Endothelial cell of umbilical vein (primary cell): Measurements from ENCODE around the gene ZNF488. TPM values are rescaled to one million over a fixed set of nuclear protein-coding genes. Genes with fewer than 3 reads are reported as not detected.

ENCODE experiments used
- BruUV-seq: library from RNA; stranded (reverse); fragments of 400-500 nt; replicated peaks from 2 replicates; lab custom pipeline; 2021; lab: Mats Ljungman, UMichigan
- CTCF ChIA-PET: fragments of 300-600, 350-600 bp; sonication (Branson Sonifier 250); formaldehyde crosslinking; loops from one replicate; lab custom pipeline; 2021; ENCODE audit warnings: antibody characterized with exemption, inconsistent platforms; lab: Charles Lee
- POLR2A ChIA-PET: fragments of 300-600, 350-600 bp; sonication (Branson Sonifier 250); formaldehyde crosslinking; loops from one replicate; lab custom pipeline; 2021; ENCODE audit warnings: antibody characterized with exemption, inconsistent platforms; lab: Charles Lee
- DNase-seq: peaks from one replicate; pipeline ENCODE4 v3.0.0-alpha.2; 2011; ENCODE audit warnings: low read depth, low spot score
- FAIRE-seq: peaks from 2 replicates; lab custom pipeline; 2011; peaks lifted over from hg19 to GRCh38; lab: Jason Lieb, UNC
- H2AFZ ChIP-seq: 2 replicates; pipeline ENCODE4 v1.6.0; 2012; ENCODE audit warnings: low read depth, low read length, control low read depth, inconsistent platforms
- H3K27ac ChIP-seq: 2 replicates; pipeline ENCODE4 v1.5.1; 2011; ENCODE audit warnings: low read depth, mild to moderate bottlenecking, control low read depth, low read length, moderate library complexity; ENCODE audit not compliant: insufficient read depth
- H3K27me3 ChIP-seq, 2 experiments: 2 replicates each; pipeline versions ENCODE4 v1.6.0 to v1.6.1; 2011; ENCODE audit warnings: low read length in 2 of 2, mixed read lengths in 1 of 2; ENCODE audit not compliant: control insufficient read depth in 2 of 2, insufficient read depth in 2 of 2
- H3K36me3 ChIP-seq, 2 experiments: 2 replicates in 1 of 2; 3 replicates in 1 of 2; pipeline ENCODE4 v1.5.1; 2011; ENCODE audit warnings: low read length in 2 of 2, mild to moderate bottlenecking in 1 of 2, moderate library complexity in 1 of 2; ENCODE audit not compliant: control insufficient read depth in 2 of 2, insufficient read depth in 2 of 2; ENCODE audit errors: extremely low read depth in 1 of 2
- H3K4me1 ChIP-seq: 3 replicates; pipeline ENCODE4 v1.5.1; 2011; ENCODE audit warnings: mild to moderate bottlenecking, low read length; ENCODE audit not compliant: control insufficient read depth, insufficient read depth; ENCODE audit errors: extremely low read depth
- H3K4me2 ChIP-seq: 2 replicates; pipeline ENCODE4 v1.6.1; 2011; ENCODE audit warnings: low read length, control low read depth, mixed read lengths; ENCODE audit not compliant: insufficient read depth
- H3K4me3 ChIP-seq, 3 experiments: fragments of 200-600 bp in 1 of 3; sonication (generic), shearing (Covaris generic) in 1 of 3; replicated peaks in 1 of 3; 2 replicates each; pipeline ENCODE4 v1.5.1; 2011 to 2016; ENCODE audit warnings: control low read depth in 3 of 3, low read length in 3 of 3, mild to moderate bottlenecking in 2 of 3, inconsistent platforms in 1 of 3, low read depth in 1 of 3, moderate library complexity in 1 of 3; ENCODE audit not compliant: insufficient read depth in 1 of 3
- H3K79me2 ChIP-seq: 2 replicates; pipeline ENCODE4 v1.6.0; 2012; ENCODE audit warnings: low read length, inconsistent platforms; ENCODE audit not compliant: control insufficient read depth, insufficient read depth
- H3K9ac ChIP-seq: replicated peaks from 2 replicates; pipeline ENCODE3; 2011; ENCODE audit warnings: low read length, control low read depth; ENCODE audit not compliant: insufficient read depth; ENCODE audit errors: extremely low read depth
- H3K9me1 ChIP-seq: replicated peaks from 3 replicates; pipeline ENCODE4 v1.6.0; 2011; ENCODE audit warnings: mild to moderate bottlenecking, low read length; ENCODE audit not compliant: control insufficient read depth, insufficient read depth; ENCODE audit errors: extremely low read depth
- H3K9me3 ChIP-seq: replicated peaks from 2 replicates; pipeline ENCODE4 v1.5.1; 2012; ENCODE audit warnings: low read length, inconsistent platforms; ENCODE audit not compliant: control insufficient read depth, insufficient read depth
- H4K20me1 ChIP-seq: replicated peaks from 2 replicates; pipeline ENCODE3; 2011; ENCODE audit warnings: mild to moderate bottlenecking, low read length; ENCODE audit not compliant: control insufficient read depth, insufficient read depth; ENCODE audit errors: extremely low read depth
- EZH2 ChIP-seq: IDR thresholded peaks from 2 replicates; pipeline ENCODE4 v1.6.1; 2012; ENCODE audit warnings: borderline replicate concordance, low read depth, mild to moderate bottlenecking, moderate library complexity, low read length, inconsistent platforms; ENCODE audit not compliant: severe bottlenecking
- FOS ChIP-seq: IDR thresholded peaks from 2 replicates; pipeline ENCODE4 v1.6.1; 2011; ENCODE audit warnings: mild to moderate bottlenecking, low read length, moderate library complexity, borderline replicate concordance; ENCODE audit not compliant: insufficient read depth
- GATA2 ChIP-seq: IDR thresholded peaks from 2 replicates; pipeline ENCODE4 v1.7.0; 2011; ENCODE audit warnings: low read depth, mild to moderate bottlenecking, moderate library complexity, mixed read lengths, low read length; ENCODE audit not compliant: insufficient read length, insufficient read depth
- JUN ChIP-seq: IDR thresholded peaks from 2 replicates; pipeline ENCODE4 v1.6.1; 2011; ENCODE audit warnings: borderline replicate concordance, low read depth; ENCODE audit not compliant: insufficient read length, insufficient read depth
- MYC ChIP-seq: IDR thresholded peaks from one replicate; pipeline ENCODE4 v1.6.1; 2011; ENCODE audit warnings: mild to moderate bottlenecking, low read depth, low read length
- POLR2A ChIP-seq: IDR thresholded peaks from 2 replicates; pipeline ENCODE4 v1.6.1; 2012; ENCODE audit warnings: low read depth, mild to moderate bottlenecking, control low read depth, low read length
- POLR2AphosphoS5 ChIP-seq: IDR thresholded peaks from 2 replicates; pipeline ENCODE4 v1.6.1; 2012; ENCODE audit warnings: low read depth, mild to moderate bottlenecking, control low read depth, low read length, moderate library complexity; ENCODE audit not compliant: insufficient read depth
- dilution Hi-C: fragments of 300-500 bp; cut with MboI; formaldehyde crosslinking; loops from one replicate; pipeline ENCODE4 v1.15.0; 2019; ENCODE audit warnings: low sequenced_read_pairs; ENCODE audit not compliant: extremely low pct_ligation_motif_present
- intact Hi-C: fragments of 100-400 bp; cut with micrococcal nuclease; formaldehyde crosslinking; loops from one replicate; pipeline ENCODE4 v1.10.0; 2022
- polyA plus RNA-seq, 4 experiments: library from polyadenylated mRNA; depleted of rRNA in 3 of 4; stranded (reverse) in 3 of 4; unstranded in 1 of 4; fragments of >200 nt; gene quantifications; 2 replicates each; pipeline versions ENCODE4 v1.2.1 to v1.2.3, GENCODE V29; 2011 to 2012; ENCODE audit warnings: missing spikeins in 1 of 4
- total RNA-seq: library from RNA; stranded (reverse); gene quantifications from 2 replicates; pipeline ENCODE4 v1.2.3, GENCODE V29; 2021
- TF ChIP-seq, protein P1 (sequence below), 2 donors: IDR thresholded peaks; 1 replicate in 1 of 2; 2 replicates in 1 of 2; pipeline ENCODE4 v1.5.1; 2011; ENCODE audit warnings: low read length in 2 of 2, mild to moderate bottlenecking in 2 of 2, moderate library complexity in 2 of 2, control low read depth in 1 of 2, inconsistent platforms in 1 of 2, low read depth in 1 of 2; ENCODE audit not compliant: insufficient read depth in 1 of 2; ENCODE audit errors: extremely low read depth in 1 of 2
- TF ChIP-seq, protein P2 (sequence below): IDR thresholded peaks from 2 replicates; pipeline ENCODE4 v1.6.1; 2011; ENCODE audit not compliant: insufficient read depth, insufficient read length

Gene ZNF488
- total and polyA plus RNA-seq, 2 donors (not counting 3 experiments of a cell fraction or from before 2014, with no cell fraction given), result 0.21 to 0.38 TPM

DNA sequence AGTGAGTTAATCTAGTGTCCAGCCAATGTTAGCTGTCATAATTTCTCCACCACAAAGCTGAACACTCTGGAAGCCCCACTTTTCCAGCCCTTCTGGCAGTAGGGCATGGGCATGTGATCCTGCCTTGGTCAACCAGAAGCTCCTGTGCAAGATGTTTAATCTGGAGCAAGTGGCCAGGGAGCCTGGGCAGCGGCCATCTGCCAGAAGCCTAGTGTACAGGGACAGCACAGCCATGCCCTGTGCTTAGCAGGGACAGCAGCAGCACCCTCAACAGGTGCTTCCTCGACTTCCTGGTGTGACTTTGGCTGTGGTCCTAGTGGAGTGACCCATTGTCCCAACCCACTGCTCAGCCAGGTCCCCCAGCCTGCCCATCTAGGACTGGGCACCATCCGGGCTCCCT lies 25.6 kb downstream of the ZNF488 start:
- ChIA-PET POLR2A (no interaction called here), CTCF (interaction anchor here (1.1 to 1.2 kb wide), 2 partner anchors 10 to 14 kb away, joined by 3 read pairs; no protein-coding TSS in a partner anchor)
- H2AFZ ChIP-seq, result no peak overlapping the region
- H3K9me1 ChIP-seq, result no peaks in the 10 kb centered on the region
- H3K9me3 ChIP-seq, result no peaks in the 10 kb centered on the region
- no peak overlapping the region for H3K4me3 ChIP-seq
- BruUV-seq, result no TSS peak
- dilution Hi-C loops, result no loop called here
- no peak for TF ChIP-seq POLR2AphosphoS5
- TF ChIP-seq, protein P1, sequence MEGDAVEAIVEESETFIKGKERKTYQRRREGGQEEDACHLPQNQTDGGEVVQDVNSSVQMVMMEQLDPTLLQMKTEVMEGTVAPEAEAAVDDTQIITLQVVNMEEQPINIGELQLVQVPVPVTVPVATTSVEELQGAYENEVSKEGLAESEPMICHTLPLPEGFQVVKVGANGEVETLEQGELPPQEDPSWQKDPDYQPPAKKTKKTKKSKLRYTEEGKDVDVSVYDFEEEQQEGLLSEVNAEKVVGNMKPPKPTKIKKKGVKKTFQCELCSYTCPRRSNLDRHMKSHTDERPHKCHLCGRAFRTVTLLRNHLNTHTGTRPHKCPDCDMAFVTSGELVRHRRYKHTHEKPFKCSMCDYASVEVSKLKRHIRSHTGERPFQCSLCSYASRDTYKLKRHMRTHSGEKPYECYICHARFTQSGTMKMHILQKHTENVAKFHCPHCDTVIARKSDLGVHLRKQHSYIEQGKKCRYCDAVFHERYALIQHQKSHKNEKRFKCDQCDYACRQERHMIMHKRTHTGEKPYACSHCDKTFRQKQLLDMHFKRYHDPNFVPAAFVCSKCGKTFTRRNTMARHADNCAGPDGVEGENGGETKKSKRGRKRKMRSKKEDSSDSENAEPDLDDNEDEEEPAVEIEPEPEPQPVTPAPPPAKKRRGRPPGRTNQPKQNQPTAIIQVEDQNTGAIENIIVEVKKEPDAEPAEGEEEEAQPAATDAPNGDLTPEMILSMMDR (IDR thresholded peaks at IDR 0.05; ENCODE audit: extremely low read depth in 1 of 2, insufficient read depth in 1 of 2, low read depth in 1 of 2, low read length in 2 of 2), result no peak
- no peak for TF ChIP-seq JUN
- TF ChIP-seq POLR2A, result no peak
- TF ChIP-seq, protein P2, sequence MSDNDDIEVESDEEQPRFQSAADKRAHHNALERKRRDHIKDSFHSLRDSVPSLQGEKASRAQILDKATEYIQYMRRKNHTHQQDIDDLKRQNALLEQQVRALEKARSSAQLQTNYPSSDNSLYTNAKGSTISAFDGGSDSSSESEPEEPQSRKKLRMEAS, result no peak
- no peak for TF ChIP-seq MYC
- no peak for TF ChIP-seq GATA2
- TF ChIP-seq FOS, result no peak
- TF ChIP-seq EZH2, result no peak
- no peaks in the 10 kb centered on the region for H3K4me1 ChIP-seq
- H3K27me3 ChIP-seq, result no peaks in the 10 kb centered on the region
- no peak overlapping the region for H3K9ac ChIP-seq
- no peak overlapping the region for H3K4me2 ChIP-seq
- H3K79me2 ChIP-seq, result no peaks in the 10 kb centered on the region
- no peaks in the 10 kb centered on the region for H3K36me3 ChIP-seq
- H4K20me1 ChIP-seq, result no peaks in the 10 kb centered on the region
- FAIRE-seq, result no peak
- intact Hi-C loops, result no loop called here
- no peak for DNase-seq
- H3K27ac ChIP-seq, result no peak overlapping the region
